ENCODE results near the gene CCAR1.

GRCh38 chr10:68837626-68838322 is 116.7 kb downstream of the CCAR1 start:
- TF ChIP-seq CTCF (IDR thresholded peaks at IDR 0.05) (no peak), EZH2 (IDR thresholded peaks at IDR 0.05; ENCODE audit: borderline replicate concordance, insufficient read depth, low read depth, low read length, poor library complexity, severe bottlenecking) (no peak)
